Naive thymus-derived CD4-positive, alpha-beta T cell (primary cell): ENCODE results near the gene OVAAL. TPM values are rescaled to one million over a fixed set of nuclear protein-coding genes. Genes with fewer than 3 reads are reported as not detected.
A peak's percentile ranks its signal among the peaks of the same experiment; 100 is the strongest.

Experiments
- ATAC-seq: fragments of 150-1000 bp; cut with Tn5 transposase; 2 replicates; pipeline ENCODE4 v1.10.0; 2021; ENCODE audit warnings: mild to moderate bottlenecking, moderate library complexity
- CTCF ChIA-PET: fragments of 350-600 bp; sonication (Branson Sonifier 250); formaldehyde crosslinking; loops from one replicate; lab custom pipeline; 2021; ENCODE audit warnings: antibody characterized with exemption; lab: Charles Lee
- POLR2A ChIA-PET: fragments of 350-600 bp; sonication (Branson Sonifier 250); formaldehyde crosslinking; loops from one replicate; lab custom pipeline; 2021; ENCODE audit warnings: antibody characterized with exemption, inconsistent platforms; lab: Charles Lee
- DNase-seq, 9 donors: peaks; one replicate each; pipeline versions ENCODE4 v3.0.0 to v3.0.0-alpha.2; 2020 to 2022; ENCODE audit warnings: mixed read lengths in 1 of 9
- H3K27ac ChIP-seq: one replicate; pipeline ENCODE4 v1.7.0; 2013; ENCODE audit warnings: mild to moderate bottlenecking, low read depth, low read length, moderate library complexity
- H3K27me3 ChIP-seq, 2 donors: one replicate each; pipeline ENCODE4 v1.7.0; 2013; ENCODE audit warnings: low read length in 2 of 2, mild to moderate bottlenecking in 2 of 2, moderate library complexity in 2 of 2; ENCODE audit not compliant: control insufficient read depth in 2 of 2, insufficient read depth in 2 of 2
- H3K36me3 ChIP-seq, 3 experiments: 1 replicate in 2 of 3; 2 replicates in 1 of 3; pipeline ENCODE4 v1.7.0; 2013; ENCODE audit warnings: low read length in 3 of 3, mild to moderate bottlenecking in 3 of 3, moderate library complexity in 1 of 3; ENCODE audit not compliant: insufficient read depth in 3 of 3, control insufficient read depth in 2 of 3
- H3K4me1 ChIP-seq, 2 donors: one replicate each; pipeline ENCODE4 v1.7.0; 2013; ENCODE audit warnings: low read length in 2 of 2, mild to moderate bottlenecking in 2 of 2, moderate library complexity in 1 of 2; ENCODE audit not compliant: control insufficient read depth in 2 of 2, insufficient read depth in 2 of 2
- H3K4me3 ChIP-seq: 2 replicates; pipeline ENCODE4 v1.7.0; 2013; ENCODE audit warnings: mild to moderate bottlenecking, low read length
- H3K9me3 ChIP-seq, 3 experiments: 1 replicate in 2 of 3; 2 replicates in 1 of 3; pipeline ENCODE4 v1.7.0; 2013; ENCODE audit warnings: low read length in 3 of 3; ENCODE audit not compliant: control insufficient read depth in 2 of 3
- H3K27ac Mint-ChIP-seq, 9 donors: one replicate each; pipeline ENCODE4 v1.8.0; 2020 to 2022; ENCODE audit warnings: mixed read lengths in 9 of 9, mild to moderate bottlenecking in 8 of 9, moderate library complexity in 5 of 9, inconsistent platforms in 2 of 9
- H3K27me3 Mint-ChIP-seq, 5 donors: one replicate each; pipeline ENCODE4 v1.8.0; 2021 to 2022; ENCODE audit warnings: mixed read lengths in 5 of 5, mild to moderate bottlenecking in 1 of 5
- H3K36me3 Mint-ChIP-seq, 5 donors: one replicate each; pipeline ENCODE4 v1.8.0; 2020 to 2022; ENCODE audit warnings: mixed read lengths in 5 of 5, mild to moderate bottlenecking in 3 of 5, inconsistent platforms in 1 of 5
- H3K4me1 Mint-ChIP-seq, 7 donors: one replicate each; pipeline ENCODE4 v1.8.0; 2020 to 2022; ENCODE audit warnings: mixed read lengths in 7 of 7, mild to moderate bottlenecking in 3 of 7, inconsistent platforms in 1 of 7
- H3K4me3 Mint-ChIP-seq, 10 donors: one replicate each; pipeline ENCODE4 v1.8.0; 2020 to 2022; ENCODE audit warnings: mild to moderate bottlenecking in 10 of 10, mixed read lengths in 10 of 10, moderate library complexity in 6 of 10, inconsistent platforms in 2 of 10
- H3K9me3 Mint-ChIP-seq, 11 donors: one replicate each; pipeline ENCODE4 v1.8.0; 2020 to 2022; ENCODE audit warnings: mixed read lengths in 11 of 11, mild to moderate bottlenecking in 4 of 11, inconsistent platforms in 1 of 11, moderate library complexity in 1 of 11
- intact Hi-C, 2 donors: fragments of 100-400 bp; cut with micrococcal nuclease; formaldehyde crosslinking; loops; one replicate each; pipeline ENCODE4 v1.15.1; 2023
- polyA plus RNA-seq, 2 donors: library from polyadenylated mRNA; unstranded; fragments of 300-500 nt; fragmentation: Illumina TruSeq; gene quantifications; one replicate each; pipeline ENCODE4 v1.2.3, GENCODE V29; 2021
- total RNA-seq, 6 experiments: library from RNA in 5 of 6; stranded (reverse) in 5 of 6; gene quantifications; 1 replicate in 5 of 6; 2 replicates in 1 of 6; pipeline ENCODE4 v1.2.3 and lab custom pipeline; 2021 to 2026

Gene OVAAL
- not detected for total RNA-seq
- polyA plus RNA-seq = not detected
- total RNA-seq (lab: John Stamatoyannopoulos, UW) = not detected

GRCh38 chr1:180558664-180559063 lies at the start of gene OVAAL:
TSS of gene OVAAL (plus strand) at chr1:180558964.
- H3K9me3 Mint-ChIP-seq = peaks cover 0 to 4% (median 0%) of the 10 kb centered on the region in 11 donors
- no peak within 1 kb of the TSS for H3K4me3 Mint-ChIP-seq
- Histone ChIP-seq H3K27ac (no peak within 1 kb of the TSS), H3K4me1 (no peaks in the 10 kb centered on the region), H3K27me3 (no peaks in the 10 kb centered on the region), H3K9me3 (no peaks in the 10 kb centered on the region), H3K4me3 (no peak within 1 kb of the TSS), H3K36me3 (no peaks in the 10 kb centered on the region)
- DNase-seq (no peak), ATAC-seq (no peak)
- POLR2A ChIA-PET = no interaction called here
- CTCF ChIA-PET = no interaction called here
- intact Hi-C loops = no loop called here
- peaks cover 5 to 27% (median 7%) of the 10 kb centered on the region in 5 donors for H3K27me3 Mint-ChIP-seq
- H3K27ac Mint-ChIP-seq = no peak within 1 kb of the TSS
- peaks cover 0 to 2% (median 0%) of the 10 kb centered on the region in 7 donors for H3K4me1 Mint-ChIP-seq
- no peaks in the 10 kb centered on the region for H3K36me3 Mint-ChIP-seq

DNA sequence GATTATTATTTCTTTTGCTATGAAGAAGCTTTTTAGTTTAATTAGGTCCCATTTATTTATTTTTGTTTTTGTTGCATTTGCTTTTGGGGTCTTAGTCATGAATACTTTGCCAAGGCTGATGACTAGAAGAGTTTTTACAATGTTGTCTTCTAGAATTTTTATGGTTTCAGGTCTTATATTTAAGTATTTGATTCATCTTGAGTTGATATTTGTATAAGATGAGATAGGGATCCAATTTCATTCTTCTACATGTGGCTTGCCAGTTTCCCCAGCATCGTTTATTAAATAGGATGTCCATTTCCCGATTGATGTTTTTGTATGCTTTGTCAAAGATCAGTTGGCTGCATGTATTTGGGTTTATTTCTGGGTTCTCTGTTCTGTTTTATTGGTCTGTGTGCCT lies 47.9 kb upstream of the OVAAL start:
- ChIA-PET CTCF (interaction anchor here (0.6 to 9.8 kb wide), 3 partner anchors 25 to 912 kb away, joined by 3 to 138 read pairs (median 3); no protein-coding TSS in a partner anchor), POLR2A (no interaction called here)
- Mint-ChIP-seq H3K4me3 (no peak overlapping the region), H3K4me1 (peaks cover 0 to 8% (median 4%) of the 10 kb centered on the region in 7 donors), H3K27ac (no peak overlapping the region), H3K27me3 (peaks cover 0 to 20% (median 10%) of the 10 kb centered on the region in 5 donors), H3K36me3 (no peaks in the 10 kb centered on the region), H3K9me3 (no peaks in the 10 kb centered on the region)
- no peaks in the 10 kb centered on the region for H3K27me3 ChIP-seq
- no peaks in the 10 kb centered on the region for H3K36me3 ChIP-seq
- no peak overlapping the region for H3K27ac ChIP-seq
- ATAC-seq (no peak), DNase-seq (no peak)
- no peaks in the 10 kb centered on the region for H3K4me1 ChIP-seq
- H3K4me3 ChIP-seq = no peak overlapping the region
- intact Hi-C loops = no loop called here
- no peaks in the 10 kb centered on the region for H3K9me3 ChIP-seq

DNA sequence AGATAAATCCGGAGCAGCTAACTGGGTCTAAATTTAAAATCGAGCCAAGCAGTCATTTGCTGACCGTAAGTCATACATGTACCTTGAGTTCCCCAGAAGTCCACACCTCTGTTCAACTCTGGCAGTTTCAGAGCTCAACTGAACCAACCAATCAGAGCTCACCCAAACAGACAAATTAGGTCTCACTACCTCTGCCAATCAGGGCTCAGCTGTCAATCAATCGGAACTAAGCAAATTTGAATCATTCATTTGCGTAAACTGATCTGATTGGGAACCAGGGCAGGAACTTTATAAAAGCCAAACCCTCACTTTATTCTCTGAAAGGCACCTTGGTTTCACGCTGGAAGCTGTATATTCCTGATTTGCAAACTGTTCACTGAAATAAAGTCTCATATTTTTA lies 45.2 kb upstream of the OVAAL start:
- Mint-ChIP-seq H3K9me3 (no peaks in the 10 kb centered on the region), H3K4me3 (no peak overlapping the region), H3K27me3 (peaks cover 0 to 17% (median 10%) of the 10 kb centered on the region in 5 donors), H3K27ac (no peak overlapping the region), H3K4me1 (peaks cover 0 to 3% (median 0%) of the 10 kb centered on the region in 7 donors), H3K36me3 (no peaks in the 10 kb centered on the region)
- intact Hi-C loops = no loop called here
- H3K9me3 ChIP-seq = no peaks in the 10 kb centered on the region
- no peaks in the 10 kb centered on the region for H3K4me1 ChIP-seq
- CTCF ChIA-PET = interaction anchor here (0.7 to 9.8 kb wide), 3 partner anchors 10 to 628 kb away, joined by 3 to 138 read pairs (median 20); partner anchors contain the start of gene ACBD6
- no peak overlapping the region for H3K4me3 ChIP-seq
- no peaks in the 10 kb centered on the region for H3K36me3 ChIP-seq
- DNase-seq = no peak
- ATAC-seq = no peak
- no peak overlapping the region for H3K27ac ChIP-seq
- POLR2A ChIA-PET = no interaction called here
- no peaks in the 10 kb centered on the region for H3K27me3 ChIP-seq

- POLR2A ChIA-PET = interaction anchor here (1.0 to 1.5 kb wide), 2 partner anchors 12 to 347 kb away, joined by 3 to 5 read pairs; no protein-coding TSS in a partner anchor
- intact Hi-C loops = loop anchor here (1.0 to 5.0 kb wide), 7 partner anchors 117 to 907 kb away; partner anchors contain the start of gene XPR1 (in 1 of the 2)
- DNase-seq = no peak
- H3K27ac ChIP-seq = no peak overlapping the region
- peaks cover 0 to 18% (median 10%) of the 10 kb centered on the region in 5 donors for H3K27me3 Mint-ChIP-seq
- H3K9me3 ChIP-seq = no peaks in the 10 kb centered on the region
- no peak overlapping the region for H3K4me3 ChIP-seq
- H3K4me1 Mint-ChIP-seq = peaks cover 0 to 3% (median 0%) of the 10 kb centered on the region in 7 donors
- H3K9me3 Mint-ChIP-seq = no peaks in the 10 kb centered on the region
- no peaks in the 10 kb centered on the region for H3K27me3 ChIP-seq
- no peak for ATAC-seq
- no peaks in the 10 kb centered on the region for H3K36me3 ChIP-seq
- CTCF ChIA-PET = interaction anchor here (0.6 to 9.8 kb wide), 11 partner anchors 9 to 843 kb away, joined by 3 to 138 read pairs (median 4); partner anchors contain the start of gene ACBD6
- no peak overlapping the region for H3K27ac Mint-ChIP-seq
- no peaks in the 10 kb centered on the region for H3K4me1 ChIP-seq
- no peaks in the 10 kb centered on the region for H3K36me3 Mint-ChIP-seq
- H3K4me3 Mint-ChIP-seq = no peak overlapping the region
Measured at GRCh38 chr1:180515364-180515763, 43.4 kb upstream of the OVAAL start.

GRCh38 chr1:180515857-180516388 lies 42.8 kb upstream of the OVAAL start:
- Histone ChIP-seq H3K36me3 (no peaks in the 10 kb centered on the region), H3K27ac (no peak overlapping the region), H3K4me3 (no peak overlapping the region), H3K9me3 (no peaks in the 10 kb centered on the region), H3K4me1 (no peaks in the 10 kb centered on the region), H3K27me3 (no peaks in the 10 kb centered on the region)
- Mint-ChIP-seq H3K27me3 (peaks cover 0 to 13% (median 10%) of the 10 kb centered on the region in 5 donors), H3K27ac (no peak overlapping the region), H3K4me3 (no peak overlapping the region), H3K9me3 (no peaks in the 10 kb centered on the region), H3K4me1 (peaks cover 0 to 3% (median 0%) of the 10 kb centered on the region in 7 donors), H3K36me3 (no peaks in the 10 kb centered on the region)
- CTCF ChIA-PET = interaction anchor here (0.7 to 9.8 kb wide), 10 partner anchors 8 to 843 kb away, joined by 3 to 138 read pairs (median 5); partner anchors contain the start of gene ACBD6
- ATAC-seq = peak; percentile 94
- POLR2A ChIA-PET = interaction anchor here (1.5 kb wide), 1 partner anchor 346 kb away, joined by 5 read pairs; no protein-coding TSS in a partner anchor
- DNase-seq = peak in 8 of 9 donors; percentile 33 to 65 (median 53)
- intact Hi-C loops = loop anchor here (1.0 to 5.0 kb wide), 9 partner anchors 116 to 907 kb away; partner anchors contain the start of gene XPR1 (in 1 of the 2)

- H3K36me3 ChIP-seq = no peaks in the 10 kb centered on the region
- Mint-ChIP-seq H3K27me3 (peaks cover 0 to 2% (median 0%) of the 10 kb centered on the region in 5 donors), H3K4me1 (peaks cover 0 to 5% (median 0%) of the 10 kb centered on the region in 7 donors), H3K4me3 (no peak overlapping the region), H3K36me3 (no peaks in the 10 kb centered on the region), H3K9me3 (no peaks in the 10 kb centered on the region), H3K27ac (no peak overlapping the region)
- H3K4me3 ChIP-seq = no peak overlapping the region
- POLR2A ChIA-PET = no interaction called here
- no peaks in the 10 kb centered on the region for H3K9me3 ChIP-seq
- intact Hi-C loops = loop anchor here (5.0 kb wide), 4 partner anchors 112 to 902 kb away; partner anchors contain the start of gene XPR1 (in 1 of the 2)
- CTCF ChIA-PET = interaction anchor here (0.6 to 9.8 kb wide), 4 partner anchors 333 to 644 kb away, joined by 3 to 138 read pairs (median 3); no protein-coding TSS in a partner anchor
- H3K4me1 ChIP-seq = no peaks in the 10 kb centered on the region
- ATAC-seq (no peak), DNase-seq (no peak)
- no peak overlapping the region for H3K27ac ChIP-seq
- H3K27me3 ChIP-seq = no peaks in the 10 kb centered on the region
Measured at GRCh38 chr1:180519846-180520245, 38.9 kb upstream of the OVAAL start.
